Ramos (cell line): ENCODE results near the gene CD8A.

ENCODE experiments used
- in situ Hi-C: fragments of 300-500 bp; cut with MboI; formaldehyde crosslinking; loops from one replicate; pipeline ENCODE4 v1.14.3; 2022; ENCODE audit warnings: low sequenced_read_pairs; ENCODE audit not compliant: unreplicated experiment

The CD8A gene

GRCh38 chr2:86809481-86810121 is 18.9 kb upstream of the CD8A start:
- in situ Hi-C loops = no loop called here

GRCh38 chr2:86808315-86809161 is 17.8 kb upstream of the CD8A start:
- in situ Hi-C loops = no loop called here

GRCh38 chr2:86807468-86808275 is 17.0 kb upstream of the CD8A start:
- in situ Hi-C loops = no loop called here

- in situ Hi-C loops = no loop called here
Measured at GRCh38 chr2:86807133-86807467, 16.4 kb upstream of the CD8A start.

GRCh38 chr2:86806059-86806857 is 15.5 kb upstream of the CD8A start:
- in situ Hi-C loops = no loop called here

GRCh38 chr2:86800856-86801567 is 10.3 kb upstream of the CD8A start:
- in situ Hi-C loops = no loop called here

- in situ Hi-C loops = no loop called here
Measured at GRCh38 chr2:86794861-86795260, 4.1 kb upstream of the CD8A start.

GRCh38 chr2:86793752-86794151 is 3.0 kb upstream of the CD8A start:
- in situ Hi-C loops = no loop called here

GRCh38 chr2:86791573-86791972 is 860 bp upstream of the CD8A start:
- in situ Hi-C loops = no loop called here

GRCh38 chr2:86790134-86790675 is 508 bp downstream of the CD8A start:
- in situ Hi-C loops = no loop called here

GRCh38 chr2:86789687-86790133 is 1.0 kb downstream of the CD8A start:
- in situ Hi-C loops = no loop called here

GRCh38 chr2:86788881-86789686 is 1.6 kb downstream of the CD8A start:
- in situ Hi-C loops = no loop called here

- in situ Hi-C loops = no loop called here
Measured at GRCh38 chr2:86788165-86788564, 2.5 kb downstream of the CD8A start.

GRCh38 chr2:86787736-86788135 is 3.0 kb downstream of the CD8A start:
- in situ Hi-C loops = no loop called here

- in situ Hi-C loops = no loop called here
Measured at GRCh38 chr2:86786001-86786536, 4.6 kb downstream of the CD8A start.

- in situ Hi-C loops = no loop called here
Measured at GRCh38 chr2:86785456-86785855, 5.3 kb downstream of the CD8A start.

- in situ Hi-C loops = no loop called here
Measured at GRCh38 chr2:86783615-86784339, 6.9 kb downstream of the CD8A start.

- in situ Hi-C loops = no loop called here
Measured at GRCh38 chr2:86782748-86783147, 8.0 kb downstream of the CD8A start.
